ENCODE results near the gene ZSCAN22.

DNA sequence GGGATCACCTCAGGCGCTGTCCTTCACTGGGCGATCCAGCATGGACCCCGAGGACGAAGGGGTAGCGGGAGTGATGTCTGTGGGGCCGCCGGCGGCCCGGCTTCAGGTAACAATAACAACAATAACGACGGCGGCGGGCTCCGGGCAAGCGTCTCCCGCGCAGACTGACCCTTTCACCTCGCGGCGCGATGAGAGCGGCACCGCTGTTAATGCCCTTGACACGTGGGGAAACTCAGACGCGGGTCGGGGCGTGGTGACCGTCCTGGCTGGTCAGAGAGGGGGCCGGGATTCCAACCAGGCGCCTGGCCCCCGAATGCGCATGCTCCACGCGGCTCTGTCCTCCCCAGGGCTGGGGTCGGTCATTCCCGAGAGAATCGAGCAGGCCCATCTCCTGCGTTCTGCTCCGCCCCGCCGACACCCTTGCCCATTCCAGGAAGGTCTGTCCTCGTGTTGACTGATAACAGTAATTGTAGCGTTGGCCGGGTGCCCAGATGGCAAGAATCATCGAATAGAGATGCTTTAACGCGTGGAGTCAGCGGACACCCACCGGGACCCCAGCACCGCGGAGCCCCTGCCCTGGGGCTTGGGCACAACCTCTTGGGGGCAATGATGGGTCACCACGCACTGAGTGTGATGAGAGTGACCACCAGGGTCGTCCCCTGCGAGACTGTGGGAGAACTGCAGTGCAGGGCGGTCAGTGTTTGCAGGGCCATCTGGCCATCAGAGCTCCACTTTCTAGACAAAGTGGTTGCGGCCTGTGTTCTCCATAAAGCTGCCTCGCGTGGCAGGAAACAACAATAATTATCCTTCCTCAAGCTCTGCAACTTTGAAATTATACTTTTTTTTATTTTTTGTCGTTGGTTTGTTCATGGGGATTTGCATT lies 47.5 kb upstream of the ZSCAN22 start:
- TF ChIP-seq, protein P1, sequence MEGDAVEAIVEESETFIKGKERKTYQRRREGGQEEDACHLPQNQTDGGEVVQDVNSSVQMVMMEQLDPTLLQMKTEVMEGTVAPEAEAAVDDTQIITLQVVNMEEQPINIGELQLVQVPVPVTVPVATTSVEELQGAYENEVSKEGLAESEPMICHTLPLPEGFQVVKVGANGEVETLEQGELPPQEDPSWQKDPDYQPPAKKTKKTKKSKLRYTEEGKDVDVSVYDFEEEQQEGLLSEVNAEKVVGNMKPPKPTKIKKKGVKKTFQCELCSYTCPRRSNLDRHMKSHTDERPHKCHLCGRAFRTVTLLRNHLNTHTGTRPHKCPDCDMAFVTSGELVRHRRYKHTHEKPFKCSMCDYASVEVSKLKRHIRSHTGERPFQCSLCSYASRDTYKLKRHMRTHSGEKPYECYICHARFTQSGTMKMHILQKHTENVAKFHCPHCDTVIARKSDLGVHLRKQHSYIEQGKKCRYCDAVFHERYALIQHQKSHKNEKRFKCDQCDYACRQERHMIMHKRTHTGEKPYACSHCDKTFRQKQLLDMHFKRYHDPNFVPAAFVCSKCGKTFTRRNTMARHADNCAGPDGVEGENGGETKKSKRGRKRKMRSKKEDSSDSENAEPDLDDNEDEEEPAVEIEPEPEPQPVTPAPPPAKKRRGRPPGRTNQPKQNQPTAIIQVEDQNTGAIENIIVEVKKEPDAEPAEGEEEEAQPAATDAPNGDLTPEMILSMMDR (IDR thresholded peaks at IDR 0.05 in 4 of 5, conservative IDR thresholded peaks at IDR 0.05 in 1 of 5): no peak
- no peak for TF ChIP-seq POLR2A (IDR thresholded peaks at IDR 0.05)
